Subcutaneous abdominal adipose tissue (tissue), 5 donors: Measurements from ENCODE around the gene GCC2.
"Not testable (repeated sequence)": the region's sequence is repeated elsewhere in the genome, so short reads cannot be mapped to it uniquely, and the experiment has no call there.

Experiments
- H3K27ac ChIP-seq: one replicate; pipeline ENCODE4 v1.7.0; 2013; ENCODE audit warnings: low read depth, mild to moderate bottlenecking, inconsistent platforms, low read length, moderate library complexity
- H3K27me3 ChIP-seq, 5 donors: one replicate each; pipeline ENCODE4 v1.7.0; 2013; ENCODE audit warnings: low read length in 5 of 5, inconsistent platforms in 1 of 5; ENCODE audit not compliant: control insufficient read depth in 5 of 5, insufficient read depth in 4 of 5
- H3K36me3 ChIP-seq, 5 donors: one replicate each; pipeline ENCODE4 v1.7.0; 2013; ENCODE audit warnings: low read length in 5 of 5; ENCODE audit not compliant: control insufficient read depth in 5 of 5, insufficient read depth in 5 of 5
- H3K4me1 ChIP-seq, 5 donors: one replicate each; pipeline ENCODE4 v1.7.0; 2013; ENCODE audit warnings: low read length in 5 of 5, mild to moderate bottlenecking in 3 of 5, moderate library complexity in 1 of 5; ENCODE audit not compliant: control insufficient read depth in 5 of 5, insufficient read depth in 5 of 5
- H3K4me3 ChIP-seq, 5 donors: one replicate each; pipeline ENCODE4 v1.7.0; 2013; ENCODE audit warnings: low read length in 5 of 5, low read depth in 1 of 5
- H3K9ac ChIP-seq, 5 donors: one replicate each; pipeline ENCODE4 v1.7.0; 2013; ENCODE audit warnings: low read length in 5 of 5, mild to moderate bottlenecking in 4 of 5, moderate library complexity in 3 of 5
- H3K9me3 ChIP-seq, 5 donors: one replicate each; pipeline ENCODE4 v1.7.0; 2013; ENCODE audit warnings: low read length in 5 of 5; ENCODE audit not compliant: control insufficient read depth in 5 of 5
- donor health status: healthy.
- donor health status: healthy.
- donor health status: healthy.
- donor health status: healthy.
- donor health status: healthy.

The GCC2 gene

GRCh38 chr2:108414256-108414876 is 34.6 kb upstream of the GCC2 start:
- Histone ChIP-seq H3K9ac (no peak overlapping the region), H3K27ac (no peak overlapping the region)

GRCh38 chr2:108414945-108415344 is 34.1 kb upstream of the GCC2 start:
- Histone ChIP-seq H3K36me3 (no peaks in the 10 kb centered on the region), H3K4me3 (no peak overlapping the region), H3K4me1 (no peaks in the 10 kb centered on the region), H3K27ac (no peak overlapping the region), H3K27me3 (no peaks in the 10 kb centered on the region), H3K9me3 (no peaks in the 10 kb centered on the region), H3K9ac (no peak overlapping the region)

More at GRCh38 chr2:108414256-108414876, 34.6 kb upstream of the GCC2 start:
- H3K4me3 ChIP-seq: no peak overlapping the region
- no peaks in the 10 kb centered on the region for H3K27me3 ChIP-seq
- no peaks in the 10 kb centered on the region for H3K4me1 ChIP-seq
- H3K9me3 ChIP-seq: no peaks in the 10 kb centered on the region
- H3K36me3 ChIP-seq: no peaks in the 10 kb centered on the region

- no peak overlapping the region for H3K9ac ChIP-seq
- H3K4me1 ChIP-seq: no peaks in the 10 kb centered on the region
- no peaks in the 10 kb centered on the region for H3K9me3 ChIP-seq
- H3K27ac ChIP-seq: no peak overlapping the region
- no peaks in the 10 kb centered on the region for H3K27me3 ChIP-seq
- no peak overlapping the region for H3K4me3 ChIP-seq
- no peaks in the 10 kb centered on the region for H3K36me3 ChIP-seq
Measured at GRCh38 chr2:108417254-108417653, 31.8 kb upstream of the GCC2 start.

DNA sequence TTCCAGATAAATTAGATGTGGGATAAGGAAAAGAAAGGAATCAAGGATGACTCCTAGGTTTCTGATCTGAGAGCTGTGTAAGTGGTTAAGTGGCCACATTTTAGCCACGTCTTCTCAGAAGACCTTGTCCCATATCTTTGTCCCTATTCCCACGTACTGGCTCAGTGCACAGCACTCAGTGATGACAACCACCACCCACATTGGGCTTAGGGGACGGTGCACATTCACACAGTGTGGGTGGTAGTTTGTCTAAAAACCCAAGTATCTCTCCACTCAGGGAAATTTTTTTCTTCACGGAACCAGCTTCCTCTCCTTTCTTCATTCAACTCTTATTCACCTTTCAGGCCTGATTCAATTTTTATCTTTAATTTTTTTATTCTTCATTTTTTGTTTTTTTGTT is 30.6 kb upstream of the GCC2 start:
- no peaks in the 10 kb centered on the region for H3K36me3 ChIP-seq
- H3K27me3 ChIP-seq: no peaks in the 10 kb centered on the region
- no peak overlapping the region for H3K9ac ChIP-seq
- no peaks in the 10 kb centered on the region for H3K4me1 ChIP-seq
- H3K4me3 ChIP-seq: no peak overlapping the region
- H3K9me3 ChIP-seq: no peaks in the 10 kb centered on the region
- H3K27ac ChIP-seq: no peak overlapping the region

DNA sequence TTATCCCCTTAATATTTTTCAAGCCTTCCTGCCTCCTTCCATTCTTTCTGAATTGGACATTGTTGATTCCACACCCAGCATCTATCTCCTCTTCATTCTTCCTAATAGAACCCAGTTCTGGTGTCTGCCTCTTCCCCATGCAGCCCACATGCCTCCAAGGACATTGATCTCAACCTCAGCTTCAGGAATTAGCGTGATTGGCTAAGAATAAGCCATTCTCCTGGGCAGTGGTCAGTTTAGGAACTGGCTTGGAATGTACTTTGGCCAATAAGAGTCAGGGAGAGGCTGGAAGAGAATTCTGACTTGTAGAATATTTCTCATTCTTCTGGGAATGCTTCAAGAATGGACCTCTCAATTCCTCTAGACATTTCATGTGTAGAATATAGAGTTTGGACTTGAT is 25.9 kb upstream of the GCC2 start:
- Histone ChIP-seq H3K9ac (no peak overlapping the region), H3K27ac (no peak overlapping the region), H3K4me3 (no peak overlapping the region), H3K27me3 (no peaks in the 10 kb centered on the region), H3K4me1 (no peaks in the 10 kb centered on the region), H3K9me3 (no peaks in the 10 kb centered on the region), H3K36me3 (no peaks in the 10 kb centered on the region)

- Histone ChIP-seq H3K27me3 (no peaks in the 10 kb centered on the region), H3K4me1 (no peaks in the 10 kb centered on the region), H3K36me3 (no peaks in the 10 kb centered on the region), H3K4me3 (no peak overlapping the region), H3K27ac (no peak overlapping the region), H3K9ac (no peak overlapping the region), H3K9me3 (no peaks in the 10 kb centered on the region)
Measured at GRCh38 chr2:108423502-108424251, 25.3 kb upstream of the GCC2 start.

- Histone ChIP-seq H3K4me3 (no peak overlapping the region), H3K36me3 (no peaks in the 10 kb centered on the region), H3K27ac (no peak overlapping the region), H3K9ac (no peak overlapping the region), H3K9me3 (no peaks in the 10 kb centered on the region), H3K27me3 (no peaks in the 10 kb centered on the region), H3K4me1 (no peaks in the 10 kb centered on the region)
Measured at GRCh38 chr2:108428286-108429009, 20.6 kb upstream of the GCC2 start.

- not testable (repeated sequence) for H3K27ac ChIP-seq, H3K9me3 ChIP-seq, H3K4me3 ChIP-seq
Measured at GRCh38 chr2:108435578-108435977, 13.4 kb upstream of the GCC2 start.

DNA sequence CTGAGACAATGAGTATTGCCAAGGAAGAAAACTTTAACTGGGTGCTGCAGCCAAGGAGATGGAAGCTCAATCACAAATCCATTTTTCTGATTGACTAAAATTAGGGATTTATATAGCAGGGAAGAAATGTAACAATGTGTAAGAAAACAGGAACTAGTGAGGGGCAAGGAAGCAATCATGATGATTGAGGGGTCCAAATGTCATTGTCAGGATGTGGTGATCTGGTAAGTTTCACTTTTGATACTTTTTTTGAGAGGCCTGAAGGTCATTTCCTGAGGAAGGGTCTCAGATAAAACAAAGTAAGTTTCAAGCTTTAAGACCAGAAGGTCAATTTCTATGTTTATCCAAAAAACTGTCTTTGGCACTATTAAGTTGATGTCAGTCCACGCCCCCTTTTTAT is 12.0 kb upstream of the GCC2 start:
- no peaks in the 10 kb centered on the region for H3K36me3 ChIP-seq
- H3K27ac ChIP-seq: no peak overlapping the region
- no peak overlapping the region for H3K4me3 ChIP-seq
- H3K27me3 ChIP-seq: no peaks in the 10 kb centered on the region
- H3K9me3 ChIP-seq: no peaks in the 10 kb centered on the region
- no peak overlapping the region for H3K9ac ChIP-seq
- H3K4me1 ChIP-seq: no peaks in the 10 kb centered on the region

More at GRCh38 chr2:108435578-108435977, 13.4 kb upstream of the GCC2 start:
- not testable (repeated sequence) for H3K9ac ChIP-seq, H3K4me1 ChIP-seq, H3K27me3 ChIP-seq, H3K36me3 ChIP-seq

DNA sequence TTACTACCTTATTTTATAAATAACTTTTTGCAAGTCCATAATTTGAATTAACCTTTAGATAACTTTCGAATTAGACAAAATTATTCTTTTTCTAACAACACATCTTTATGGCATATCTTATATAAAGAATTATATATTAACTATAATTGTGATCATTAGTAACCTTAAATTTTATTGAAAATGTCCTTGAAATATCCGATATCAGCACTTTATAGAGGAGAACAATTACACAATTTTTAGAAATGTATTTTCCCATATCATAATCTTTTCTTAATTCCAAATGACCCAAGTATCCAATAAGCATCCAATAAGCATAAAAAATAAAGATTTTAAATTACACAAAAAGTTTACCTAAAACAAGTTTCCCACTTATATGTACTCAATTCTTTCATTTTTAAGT is 7.3 kb upstream of the GCC2 start:
- no peak overlapping the region for H3K9ac ChIP-seq
- H3K9me3 ChIP-seq: no peaks in the 10 kb centered on the region
- no peaks in the 10 kb centered on the region for H3K27me3 ChIP-seq
- no peak overlapping the region for H3K4me3 ChIP-seq
- H3K4me1 ChIP-seq: no peaks in the 10 kb centered on the region
- no peak overlapping the region for H3K27ac ChIP-seq
- no peaks in the 10 kb centered on the region for H3K36me3 ChIP-seq
